K562 (cell line): Measurements from ENCODE around the gene H2BK1. TPM values are rescaled to one million over a fixed set of nuclear protein-coding genes. Genes with fewer than 3 reads are reported as not detected.

ENCODE experiments used
- CCAR2 ChIP-seq: fragments of 200-400 bp; formaldehyde crosslinking; IDR thresholded peaks from 2 replicates; pipeline ENCODE4 v1.6.1; 2017; ENCODE audit warnings: mild to moderate bottlenecking, low read depth, low read length
- DACH1 ChIP-seq: fragments of 450-650 bp; IDR thresholded peaks from 2 replicates; pipeline ENCODE4 v1.6.1; 2018; ENCODE audit not compliant: partially characterized antibody
- EP300 ChIP-seq: IDR thresholded peaks from 2 replicates; pipeline ENCODE4 v1.6.1; 2012; ENCODE audit warnings: low read length, improper control_type of control experiment
- GTF2F1 ChIP-seq: IDR thresholded peaks from 2 replicates; pipeline ENCODE4 v1.6.1; 2011; ENCODE audit warnings: low read depth, low read length, improper control_type of control experiment
- KDM1A ChIP-seq, 2 experiments: fragments of 450-650 bp; IDR thresholded peaks; 2 replicates each; pipeline ENCODE4 v1.6.1; 2016; ENCODE audit warnings: mild to moderate bottlenecking in 2 of 2
- MBD2 ChIP-seq: sonication (generic); IDR thresholded peaks from 2 replicates; pipeline ENCODE4 v1.6.1; 2016; ENCODE audit warnings: low read depth, borderline replicate concordance
- MIER1 ChIP-seq: fragments of 450-650 bp; IDR thresholded peaks from 2 replicates; pipeline ENCODE4 v1.6.1; 2016; ENCODE audit warnings: antibody characterized with exemption, mild to moderate bottlenecking, low read depth
- MXI1 ChIP-seq: IDR thresholded peaks from 2 replicates; pipeline ENCODE4 v1.6.1; 2011; ENCODE audit warnings: low read depth, mild to moderate bottlenecking, improper control_type of control experiment, low read length
- NBN ChIP-seq: fragments of 450-650 bp; IDR thresholded peaks from 2 replicates; pipeline ENCODE4 v1.6.1; 2016; ENCODE audit warnings: low read depth, mild to moderate bottlenecking
- NR1H2 ChIP-seq: sonication (generic); formaldehyde crosslinking; IDR thresholded peaks from 2 replicates; pipeline ENCODE4 v1.4.0; 2020; ENCODE audit warnings: mild to moderate bottlenecking, missing genetic modification reagents
- PHB2 ChIP-seq: fragments of 450-650 bp; IDR thresholded peaks from 2 replicates; pipeline ENCODE4 v1.6.1; 2017; ENCODE audit warnings: low read depth
- POLR3A ChIP-seq: IDR thresholded peaks from 2 replicates; pipeline ENCODE4 v1.6.1; 2011; ENCODE audit warnings: borderline replicate concordance, mild to moderate bottlenecking, moderate library complexity; ENCODE audit not compliant: insufficient read length, insufficient read depth; ENCODE audit errors: extremely low read depth
- RBBP5 ChIP-seq: fragments of 200-600 bp; sonication (generic); IDR thresholded peaks from 2 replicates; pipeline ENCODE4 v1.6.1; 2012; ENCODE audit warnings: borderline replicate concordance, mild to moderate bottlenecking, low read length, control low read depth, inconsistent platforms; ENCODE audit not compliant: insufficient read depth, poor library complexity, severe bottlenecking
- TBP ChIP-seq: optimal IDR thresholded peaks from 2 replicates; pipeline ENCODE3; 2011; ENCODE audit warnings: low read depth, low read length, improper control_type of control experiment
- ZNF134 ChIP-seq: fragments of 250-450 bp; sonication (Bioruptor Pico); conservative IDR thresholded peaks from 2 replicates; pipeline ENCODE4 v1.4.0; 2020
- ZNF444 ChIP-seq: fragments of 250-450 bp; sonication (Bioruptor Pico); IDR thresholded peaks from 2 replicates; pipeline ENCODE4 v1.4.0; 2020; ENCODE audit warnings: mild to moderate bottlenecking, moderate library complexity
- ZNF507 ChIP-seq: conservative IDR thresholded peaks from 2 replicates; pipeline ENCODE4 v1.6.1; 2017; ENCODE audit warnings: missing genetic modification characterization, missing compliant biosample characterization
- polyA plus RNA-seq, 8 experiments: library from polyadenylated mRNA; depleted of rRNA in 4 of 8; stranded (reverse) in 5 of 8; unstranded in 3 of 8; fragments of >200 nt; fragmentation: Nextera tagmentation in 2 of 8; fragmentation: Illumina TruSeq in 1 of 8; extraction: Ambion mirVana in 2 of 8; extraction: Trizol in 1 of 8; gene quantifications; 2 replicates each; pipeline versions ENCODE4 v1.2.1 to v1.2.3, GENCODE V29; 2011 to 2014; ENCODE audit warnings: inconsistent platforms in 1 of 8, missing spikeins in 1 of 8
- total RNA-seq, 7 experiments: library from RNA; depleted of rRNA in 6 of 7; stranded (reverse); fragments of >200 nt in 6 of 7; fragmentation: Illumina TruSeq in 2 of 7; extraction: Trizol in 2 of 7; gene quantifications; 2 replicates each; pipeline versions ENCODE4 v1.2.1 to v1.2.3, GENCODE V29; 2011 to 2021; ENCODE audit warnings: low replicate concordance in 1 of 7
- TF ChIP-seq, protein P1 (sequence below): fragments of 450-650 bp; conservative IDR thresholded peaks from 2 replicates; pipeline ENCODE4 v1.6.1; 2016; ENCODE audit warnings: missing genetic modification characterization, low read depth, mild to moderate bottlenecking, control low read depth, missing compliant biosample characterization
- TF ChIP-seq, protein P2 (sequence below): fragments of 450-650 bp; IDR thresholded peaks from one replicate; pipeline ENCODE4 v1.6.1; 2018; ENCODE audit warnings: mild to moderate bottlenecking, moderate library complexity; ENCODE audit not compliant: partially characterized antibody
- TF ChIP-seq, protein P3 (sequence below): sonication (generic); formaldehyde crosslinking; IDR thresholded peaks from 2 replicates; pipeline ENCODE4 v1.8.1; 2023; ENCODE audit warnings: mild to moderate bottlenecking, missing genetic modification reagents
- TF ChIP-seq, protein P4 (sequence below): sonication (generic); formaldehyde crosslinking; IDR thresholded peaks from 2 replicates; pipeline ENCODE4 v1.5.0; 2020; ENCODE audit warnings: missing genetic modification reagents

Gene H2BK1
- total and polyA plus RNA-seq, 9 of the 15 experiments (the other 6 are each of a cell fraction or from before 2014, with no cell fraction given), result not detected

DNA sequence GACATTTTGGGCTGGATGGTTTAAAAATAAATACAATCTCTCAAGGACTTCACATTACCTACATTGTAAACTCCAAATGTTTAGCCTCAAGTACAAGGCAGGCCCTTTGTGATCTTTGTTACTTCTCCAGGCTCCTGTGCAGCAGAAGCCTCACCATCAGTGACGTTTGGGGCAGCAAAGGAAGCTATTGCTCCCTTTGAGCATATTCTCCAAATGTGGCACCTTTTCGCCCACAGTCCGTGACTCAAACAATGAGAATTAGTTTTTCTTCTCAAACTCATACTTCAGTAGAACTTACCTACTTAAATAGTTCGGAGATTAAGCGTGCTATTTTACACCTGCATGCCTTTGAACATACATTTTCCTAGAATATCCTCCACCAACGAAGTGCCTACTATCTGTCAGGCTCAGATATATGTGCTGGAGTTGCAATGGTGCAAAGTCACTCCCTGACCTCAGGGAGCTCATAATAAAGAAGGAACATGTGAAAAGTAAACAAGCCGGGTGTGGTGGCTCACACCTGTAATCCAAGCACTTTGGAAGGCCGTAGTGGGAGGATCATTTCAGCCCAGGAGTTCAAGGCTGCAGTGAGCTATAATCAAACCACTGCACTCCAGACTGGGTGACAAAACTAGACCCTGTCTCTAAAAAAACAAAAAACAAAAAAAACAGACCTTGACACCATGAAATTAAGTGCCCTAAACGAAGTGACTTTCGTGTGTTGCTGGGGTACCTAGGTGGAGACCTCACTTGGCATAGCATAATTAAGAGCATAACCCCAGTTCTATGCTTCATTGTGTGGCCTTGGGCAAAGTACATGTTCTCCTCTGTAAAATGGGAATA, 18.0 kb upstream of the H2BK1 start (continued):
- TF ChIP-seq, protein P1, sequence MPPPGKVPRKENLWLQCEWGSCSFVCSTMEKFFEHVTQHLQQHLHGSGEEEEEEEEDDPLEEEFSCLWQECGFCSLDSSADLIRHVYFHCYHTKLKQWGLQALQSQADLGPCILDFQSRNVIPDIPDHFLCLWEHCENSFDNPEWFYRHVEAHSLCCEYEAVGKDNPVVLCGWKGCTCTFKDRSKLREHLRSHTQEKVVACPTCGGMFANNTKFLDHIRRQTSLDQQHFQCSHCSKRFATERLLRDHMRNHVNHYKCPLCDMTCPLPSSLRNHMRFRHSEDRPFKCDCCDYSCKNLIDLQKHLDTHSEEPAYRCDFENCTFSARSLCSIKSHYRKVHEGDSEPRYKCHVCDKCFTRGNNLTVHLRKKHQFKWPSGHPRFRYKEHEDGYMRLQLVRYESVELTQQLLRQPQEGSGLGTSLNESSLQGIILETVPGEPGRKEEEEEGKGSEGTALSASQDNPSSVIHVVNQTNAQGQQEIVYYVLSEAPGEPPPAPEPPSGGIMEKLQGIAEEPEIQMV (tag), result no peak
- TF ChIP-seq NBN (0 out of 2 replicates have a peak, but pooled peaks have one; percentile 38), KDM1A (IDR thresholded peaks at IDR 0.05) (peak in 1 of 2 experiments; percentile 53; a peak in 2 of 4 replicates), CCAR2 (no peak), POLR3A (no peak), GTF2F1 (no peak), MXI1 (no peak), MBD2 (no peak), EP300 (peak; percentile 56), ZNF444 (CRISPR knock-in tag) (no peak), NR1H2 (CRISPR knock-in tag) (no peak), MIER1 (no peak), ZNF507 (no peak), RBBP5 (no peak), ZNF134 (no peak), PHB2 (no peak), DACH1 (no peak), TBP (peak; percentile 47)
- TF ChIP-seq, protein P2, sequence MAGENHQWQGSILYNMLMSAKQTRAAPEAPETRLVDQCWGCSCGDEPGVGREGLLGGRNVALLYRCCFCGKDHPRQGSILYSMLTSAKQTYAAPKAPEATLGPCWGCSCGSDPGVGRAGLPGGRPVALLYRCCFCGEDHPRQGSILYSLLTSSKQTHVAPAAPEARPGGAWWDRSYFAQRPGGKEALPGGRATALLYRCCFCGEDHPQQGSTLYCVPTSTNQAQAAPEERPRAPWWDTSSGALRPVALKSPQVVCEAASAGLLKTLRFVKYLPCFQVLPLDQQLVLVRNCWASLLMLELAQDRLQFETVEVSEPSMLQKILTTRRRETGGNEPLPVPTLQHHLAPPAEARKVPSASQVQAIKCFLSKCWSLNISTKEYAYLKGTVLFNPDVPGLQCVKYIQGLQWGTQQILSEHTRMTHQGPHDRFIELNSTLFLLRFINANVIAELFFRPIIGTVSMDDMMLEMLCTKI, result no peak
- TF ChIP-seq, protein P3, sequence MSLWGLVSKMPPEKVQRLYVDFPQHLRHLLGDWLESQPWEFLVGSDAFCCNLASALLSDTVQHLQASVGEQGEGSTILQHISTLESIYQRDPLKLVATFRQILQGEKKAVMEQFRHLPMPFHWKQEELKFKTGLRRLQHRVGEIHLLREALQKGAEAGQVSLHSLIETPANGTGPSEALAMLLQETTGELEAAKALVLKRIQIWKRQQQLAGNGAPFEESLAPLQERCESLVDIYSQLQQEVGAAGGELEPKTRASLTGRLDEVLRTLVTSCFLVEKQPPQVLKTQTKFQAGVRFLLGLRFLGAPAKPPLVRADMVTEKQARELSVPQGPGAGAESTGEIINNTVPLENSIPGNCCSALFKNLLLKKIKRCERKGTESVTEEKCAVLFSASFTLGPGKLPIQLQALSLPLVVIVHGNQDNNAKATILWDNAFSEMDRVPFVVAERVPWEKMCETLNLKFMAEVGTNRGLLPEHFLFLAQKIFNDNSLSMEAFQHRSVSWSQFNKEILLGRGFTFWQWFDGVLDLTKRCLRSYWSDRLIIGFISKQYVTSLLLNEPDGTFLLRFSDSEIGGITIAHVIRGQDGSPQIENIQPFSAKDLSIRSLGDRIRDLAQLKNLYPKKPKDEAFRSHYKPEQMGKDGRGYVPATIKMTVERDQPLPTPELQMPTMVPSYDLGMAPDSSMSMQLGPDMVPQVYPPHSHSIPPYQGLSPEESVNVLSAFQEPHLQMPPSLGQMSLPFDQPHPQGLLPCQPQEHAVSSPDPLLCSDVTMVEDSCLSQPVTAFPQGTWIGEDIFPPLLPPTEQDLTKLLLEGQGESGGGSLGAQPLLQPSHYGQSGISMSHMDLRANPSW (CRISPR knock-in tag), result no peak
- TF ChIP-seq, protein P4, sequence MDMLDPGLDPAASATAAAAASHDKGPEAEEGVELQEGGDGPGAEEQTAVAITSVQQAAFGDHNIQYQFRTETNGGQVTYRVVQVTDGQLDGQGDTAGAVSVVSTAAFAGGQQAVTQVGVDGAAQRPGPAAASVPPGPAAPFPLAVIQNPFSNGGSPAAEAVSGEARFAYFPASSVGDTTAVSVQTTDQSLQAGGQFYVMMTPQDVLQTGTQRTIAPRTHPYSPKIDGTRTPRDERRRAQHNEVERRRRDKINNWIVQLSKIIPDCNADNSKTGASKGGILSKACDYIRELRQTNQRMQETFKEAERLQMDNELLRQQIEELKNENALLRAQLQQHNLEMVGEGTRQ (CRISPR knock-in tag), result no peak
